Measurements from ENCODE around the gene ALDH1A3. TPM values are rescaled to one million over a fixed set of nuclear protein-coding genes. Genes with fewer than 3 reads are reported as not detected.

Gene ALDH1A3
- total RNA-seq, 1 donor = 54.6 TPM

GRCh38 chr15:100918034-100918689, 38.5 kb downstream of the ALDH1A3 start:
- peak overlapping the region; percentile 82 for H3K4me3 ChIP-seq (ENCODE audit: insufficient read depth, low read length)
- H3K9me3 ChIP-seq (ENCODE audit: low read depth, low read length) = no peaks in the 10 kb centered on the region
- peaks cover 44% of the 10 kb centered on the region for H3K79me2 ChIP-seq (ENCODE audit: insufficient read depth, low read length)
- TF ChIP-seq, protein P1, sequence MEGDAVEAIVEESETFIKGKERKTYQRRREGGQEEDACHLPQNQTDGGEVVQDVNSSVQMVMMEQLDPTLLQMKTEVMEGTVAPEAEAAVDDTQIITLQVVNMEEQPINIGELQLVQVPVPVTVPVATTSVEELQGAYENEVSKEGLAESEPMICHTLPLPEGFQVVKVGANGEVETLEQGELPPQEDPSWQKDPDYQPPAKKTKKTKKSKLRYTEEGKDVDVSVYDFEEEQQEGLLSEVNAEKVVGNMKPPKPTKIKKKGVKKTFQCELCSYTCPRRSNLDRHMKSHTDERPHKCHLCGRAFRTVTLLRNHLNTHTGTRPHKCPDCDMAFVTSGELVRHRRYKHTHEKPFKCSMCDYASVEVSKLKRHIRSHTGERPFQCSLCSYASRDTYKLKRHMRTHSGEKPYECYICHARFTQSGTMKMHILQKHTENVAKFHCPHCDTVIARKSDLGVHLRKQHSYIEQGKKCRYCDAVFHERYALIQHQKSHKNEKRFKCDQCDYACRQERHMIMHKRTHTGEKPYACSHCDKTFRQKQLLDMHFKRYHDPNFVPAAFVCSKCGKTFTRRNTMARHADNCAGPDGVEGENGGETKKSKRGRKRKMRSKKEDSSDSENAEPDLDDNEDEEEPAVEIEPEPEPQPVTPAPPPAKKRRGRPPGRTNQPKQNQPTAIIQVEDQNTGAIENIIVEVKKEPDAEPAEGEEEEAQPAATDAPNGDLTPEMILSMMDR (IDR thresholded peaks at IDR 0.05; ENCODE audit: extremely low read depth, low read depth, low read length) = peak; percentile 79
- H2AFZ ChIP-seq (ENCODE audit: low read length) = peak overlapping the region; percentile 95
- H3K4me1 ChIP-seq (ENCODE audit: insufficient read depth, low read length) = peaks cover 14% of the 10 kb centered on the region
- H3K36me3 ChIP-seq (ENCODE audit: insufficient read depth, low read length) = no peaks in the 10 kb centered on the region
- peak overlapping the region; percentile 46 for H3K27ac ChIP-seq (ENCODE audit: low read depth, low read length)
- peaks cover 4% of the 10 kb centered on the region for H4K20me1 ChIP-seq (ENCODE audit: insufficient read depth, low read length)
- peak overlapping the region; percentile 81 for H3K4me2 ChIP-seq (ENCODE audit: insufficient read depth, low read length)
- no peaks in the 10 kb centered on the region for H3K27me3 ChIP-seq (ENCODE audit: insufficient read depth, low read length)
- DNase-seq (ENCODE audit: insufficient read length, low spot score, missing footprints) = peak; percentile 98

DNA sequence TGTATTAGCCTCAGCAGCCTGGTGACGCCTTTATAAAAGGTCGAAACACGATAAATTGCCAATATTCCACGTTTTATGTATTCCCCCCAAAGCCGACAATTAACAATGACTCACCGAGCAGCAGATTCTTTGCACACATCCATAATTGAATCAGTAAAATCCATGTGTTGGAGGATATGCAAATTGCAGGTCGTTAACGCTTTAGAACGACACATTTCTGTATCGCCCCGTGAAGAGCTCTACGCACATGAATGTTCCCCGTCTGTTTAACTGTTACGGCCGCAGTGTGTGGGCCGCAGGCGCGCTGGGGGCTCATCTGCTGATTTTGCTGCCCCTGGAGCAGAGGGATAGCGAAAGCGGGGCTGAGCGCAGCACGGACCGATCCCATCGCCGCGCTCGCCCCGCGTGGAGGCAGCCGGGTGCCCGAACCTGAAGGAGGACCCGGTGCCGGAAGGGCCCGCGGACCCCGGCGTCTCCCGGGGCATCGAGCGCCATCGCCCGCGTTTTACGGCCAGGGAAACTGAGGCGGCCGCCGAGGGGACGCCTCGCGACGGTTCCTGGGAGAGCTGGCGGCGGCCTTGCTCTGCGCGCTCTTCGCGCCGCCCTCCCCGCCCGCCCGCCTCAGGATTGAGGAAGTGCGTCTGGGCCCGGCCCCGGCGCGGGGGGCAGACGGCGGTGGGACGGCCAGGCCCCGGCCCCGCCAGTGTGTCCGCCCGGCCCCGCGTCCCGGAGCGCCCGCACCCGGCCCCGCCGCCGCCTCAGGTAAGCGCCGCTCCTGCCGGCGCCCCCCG, 39.3 kb downstream of the ALDH1A3 start, which contains the start of gene LRRK1:
Gene LRRK1, plus strand, starts transcription at position 668 of the 791 bp plus-strand sequence. CDS start 5,276 bp downstream, outside the sequence.
- H3K27ac ChIP-seq (ENCODE audit: low read depth, low read length) = peak within 1 kb of the TSS; percentile 46
- peaks cover 4% of the 10 kb centered on the region for H4K20me1 ChIP-seq (ENCODE audit: insufficient read depth, low read length)
- H3K4me3 ChIP-seq (ENCODE audit: insufficient read depth, low read length) = peak within 1 kb of the TSS; percentile 82
- peak; percentile 90 for DNase-seq (ENCODE audit: insufficient read length, low spot score, missing footprints)
- H3K27me3 ChIP-seq (ENCODE audit: insufficient read depth, low read length) = no peaks in the 10 kb centered on the region
- peaks cover 46% of the 10 kb centered on the region for H3K79me2 ChIP-seq (ENCODE audit: insufficient read depth, low read length)
- H3K4me2 ChIP-seq (ENCODE audit: insufficient read depth, low read length) = peak within 1 kb of the TSS; percentile 89
- TF ChIP-seq, protein P1 (IDR thresholded peaks at IDR 0.05; ENCODE audit: extremely low read depth, low read depth, low read length) = no peak
- peak within 1 kb of the TSS; percentile 95 for H2AFZ ChIP-seq (ENCODE audit: low read length)
- no peaks in the 10 kb centered on the region for H3K36me3 ChIP-seq (ENCODE audit: insufficient read depth, low read length)
- peaks cover 16% of the 10 kb centered on the region for H3K4me1 ChIP-seq (ENCODE audit: insufficient read depth, low read length)
- H3K9me3 ChIP-seq (ENCODE audit: low read depth, low read length) = no peaks in the 10 kb centered on the region

- H3K79me2 ChIP-seq (ENCODE audit: insufficient read depth, low read length) = peaks cover 54% of the 10 kb centered on the region
- TF ChIP-seq, protein P1 (IDR thresholded peaks at IDR 0.05; ENCODE audit: extremely low read depth, low read depth, low read length) = no peak
- H3K27me3 ChIP-seq (ENCODE audit: insufficient read depth, low read length) = no peaks in the 10 kb centered on the region
- H3K27ac ChIP-seq (ENCODE audit: low read depth, low read length) = peak overlapping the region; percentile 30
- DNase-seq (ENCODE audit: insufficient read length, low spot score, missing footprints) = peak; percentile 95
- peaks cover 17% of the 10 kb centered on the region for H3K4me1 ChIP-seq (ENCODE audit: insufficient read depth, low read length)
- H3K4me2 ChIP-seq (ENCODE audit: insufficient read depth, low read length) = peak overlapping the region; percentile 89
- peaks cover 4% of the 10 kb centered on the region for H4K20me1 ChIP-seq (ENCODE audit: insufficient read depth, low read length)
- peak overlapping the region; percentile 81 for H2AFZ ChIP-seq (ENCODE audit: low read length)
- H3K4me3 ChIP-seq (ENCODE audit: insufficient read depth, low read length) = peak overlapping the region; percentile 82
- H3K9me3 ChIP-seq (ENCODE audit: low read depth, low read length) = no peaks in the 10 kb centered on the region
- H3K36me3 ChIP-seq (ENCODE audit: insufficient read depth, low read length) = no peaks in the 10 kb centered on the region
Measured at GRCh38 chr15:100919481-100920405, 40.1 kb downstream of the ALDH1A3 start.
